ENCODE measurements around the gene P3H1.

Gene P3H1

DNA sequence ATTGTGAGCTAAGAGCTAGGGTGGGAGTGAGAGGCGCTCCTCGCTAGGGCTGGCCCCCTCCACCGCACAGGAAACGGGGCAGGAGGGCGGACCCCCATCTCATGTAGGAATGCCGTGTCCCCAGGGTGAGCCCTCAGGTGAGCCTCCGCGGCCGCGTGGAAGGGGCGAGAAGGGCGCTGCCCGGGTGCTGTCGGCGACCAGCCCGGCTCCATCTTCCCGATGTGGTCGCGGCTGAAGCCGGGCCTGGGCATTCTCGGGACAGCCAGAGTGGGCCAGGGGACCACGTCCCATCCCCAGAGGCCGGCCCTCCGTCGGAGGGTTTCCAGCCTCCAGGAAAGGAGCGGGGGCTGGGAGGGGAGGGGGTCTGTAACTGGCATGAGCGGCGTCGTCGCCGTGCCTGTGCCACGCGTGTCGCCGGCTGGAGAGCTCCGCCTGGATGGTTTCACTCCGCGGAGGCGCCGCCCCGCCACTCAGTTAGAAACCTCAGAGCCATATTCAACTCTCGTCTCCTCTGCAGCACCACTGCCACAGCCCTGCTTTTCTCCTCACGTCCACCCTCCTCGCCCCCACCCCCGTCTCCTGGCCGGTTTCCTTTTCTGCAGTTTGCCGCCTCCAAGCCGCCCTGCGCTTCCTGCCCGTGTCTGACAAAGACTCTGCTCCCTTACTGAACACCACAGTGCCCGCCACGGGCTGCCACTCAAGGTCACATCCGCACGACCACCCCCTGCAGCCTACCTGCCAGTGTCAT lies 18.3 kb upstream of the P3H1 start, which contains the start of gene TMEM269:
Gene TMEM269, plus strand, starts transcription at position 46 of the 748 bp plus-strand sequence. CDS start 4,903 bp downstream, outside the sequence.
- in situ Hi-C loops (cut with MboI; ENCODE audit: low sequenced_read_pairs, unreplicated experiment): loop anchor here (10.0 kb wide), 2 partner anchors 130 to 290 kb away; no protein-coding TSS in a partner anchor
- TF ChIP-seq, protein P1, sequence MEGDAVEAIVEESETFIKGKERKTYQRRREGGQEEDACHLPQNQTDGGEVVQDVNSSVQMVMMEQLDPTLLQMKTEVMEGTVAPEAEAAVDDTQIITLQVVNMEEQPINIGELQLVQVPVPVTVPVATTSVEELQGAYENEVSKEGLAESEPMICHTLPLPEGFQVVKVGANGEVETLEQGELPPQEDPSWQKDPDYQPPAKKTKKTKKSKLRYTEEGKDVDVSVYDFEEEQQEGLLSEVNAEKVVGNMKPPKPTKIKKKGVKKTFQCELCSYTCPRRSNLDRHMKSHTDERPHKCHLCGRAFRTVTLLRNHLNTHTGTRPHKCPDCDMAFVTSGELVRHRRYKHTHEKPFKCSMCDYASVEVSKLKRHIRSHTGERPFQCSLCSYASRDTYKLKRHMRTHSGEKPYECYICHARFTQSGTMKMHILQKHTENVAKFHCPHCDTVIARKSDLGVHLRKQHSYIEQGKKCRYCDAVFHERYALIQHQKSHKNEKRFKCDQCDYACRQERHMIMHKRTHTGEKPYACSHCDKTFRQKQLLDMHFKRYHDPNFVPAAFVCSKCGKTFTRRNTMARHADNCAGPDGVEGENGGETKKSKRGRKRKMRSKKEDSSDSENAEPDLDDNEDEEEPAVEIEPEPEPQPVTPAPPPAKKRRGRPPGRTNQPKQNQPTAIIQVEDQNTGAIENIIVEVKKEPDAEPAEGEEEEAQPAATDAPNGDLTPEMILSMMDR (IDR thresholded peaks at IDR 0.05; ENCODE audit: borderline replicate concordance, control extremely low read depth, extremely low read depth, insufficient read depth, missing control alignments): no peak
- DNase-seq (ENCODE audit: low spot score): peak; percentile 72

GRCh38 chr1:42784547-42784945 lies 17.7 kb upstream of the P3H1 start:
- TF ChIP-seq, protein P1 (IDR thresholded peaks at IDR 0.05; ENCODE audit: borderline replicate concordance, control extremely low read depth, extremely low read depth, insufficient read depth, missing control alignments): no peak
- no peak for DNase-seq (ENCODE audit: low spot score)
- in situ Hi-C loops (cut with MboI; ENCODE audit: low sequenced_read_pairs, unreplicated experiment): loop anchor here (10.0 kb wide), 2 partner anchors 130 to 290 kb away; no protein-coding TSS in a partner anchor

- DNase-seq (ENCODE audit: low spot score): no peak
- TF ChIP-seq, protein P1 (IDR thresholded peaks at IDR 0.05; ENCODE audit: borderline replicate concordance, control extremely low read depth, extremely low read depth, insufficient read depth, missing control alignments): no peak
- in situ Hi-C loops (cut with MboI; ENCODE audit: low sequenced_read_pairs, unreplicated experiment): loop anchor here (10.0 kb wide), 2 partner anchors 132 to 292 kb away; no protein-coding TSS in a partner anchor
These were observed 16.3 kb upstream of the P3H1 start for GRCh38 chr1:42783092-42783491.

DNA sequence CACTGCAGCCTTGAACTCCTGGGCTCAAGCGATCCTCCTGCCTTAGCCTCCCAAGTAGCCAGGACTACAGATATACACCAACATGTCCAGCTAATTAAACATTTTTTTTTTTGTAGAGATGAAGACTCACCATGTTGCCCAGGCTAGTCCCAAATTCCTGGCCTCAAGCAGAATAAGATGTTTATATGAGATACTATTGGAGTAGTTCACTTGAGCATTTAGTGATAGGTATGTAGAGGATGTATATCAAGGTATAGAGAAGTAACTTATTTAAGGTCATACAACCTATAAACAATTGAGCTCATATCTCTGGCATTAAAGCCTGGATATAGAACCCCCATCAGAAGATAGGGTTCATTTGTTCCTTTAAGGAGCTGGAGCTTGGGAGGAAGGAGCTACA lies 13.3 kb upstream of the P3H1 start:
- no peak for DNase-seq (ENCODE audit: low spot score)
- in situ Hi-C loops (cut with MboI; ENCODE audit: low sequenced_read_pairs, unreplicated experiment): loop anchor here (10.0 kb wide), 2 partner anchors 135 to 295 kb away; no protein-coding TSS in a partner anchor
- TF ChIP-seq, protein P1 (IDR thresholded peaks at IDR 0.05; ENCODE audit: borderline replicate concordance, control extremely low read depth, extremely low read depth, insufficient read depth, missing control alignments): no peak

GRCh38 chr1:42779725-42780124 lies 12.9 kb upstream of the P3H1 start:
- TF ChIP-seq, protein P1 (IDR thresholded peaks at IDR 0.05; ENCODE audit: borderline replicate concordance, control extremely low read depth, extremely low read depth, insufficient read depth, missing control alignments): no peak
- peak; percentile 54 for DNase-seq (ENCODE audit: low spot score)
- in situ Hi-C loops (cut with MboI; ENCODE audit: low sequenced_read_pairs, unreplicated experiment): loop anchor here (10.0 kb wide), 2 partner anchors 135 to 295 kb away; no protein-coding TSS in a partner anchor

DNA sequence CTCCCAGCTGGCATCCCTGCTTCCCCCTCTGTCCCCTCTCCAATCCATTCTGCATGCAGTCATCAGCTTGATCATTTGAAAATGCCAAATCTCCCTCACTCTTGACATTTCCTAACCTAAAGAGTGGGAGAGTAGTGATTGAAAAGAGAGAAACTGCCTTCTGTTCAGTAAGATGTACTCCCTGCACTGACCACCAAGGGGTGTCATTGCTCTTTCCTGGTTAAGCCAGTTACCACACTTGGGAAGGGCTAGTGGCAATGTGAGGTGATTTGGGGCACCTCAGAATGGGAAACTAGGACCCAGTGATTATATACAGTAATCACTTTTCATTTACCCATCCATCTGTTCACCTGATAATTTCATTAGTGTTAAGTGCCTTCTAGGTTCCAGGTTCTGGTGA lies 11.0 kb upstream of the P3H1 start:
- TF ChIP-seq, protein P1 (IDR thresholded peaks at IDR 0.05; ENCODE audit: borderline replicate concordance, control extremely low read depth, extremely low read depth, insufficient read depth, missing control alignments): peak; percentile 46
- DNase-seq (ENCODE audit: low spot score): peak; percentile 63

More for the DNA sequence above, 11.0 kb upstream of the P3H1 start:
- in situ Hi-C loops (cut with MboI; ENCODE audit: low sequenced_read_pairs, unreplicated experiment): no loop called here

Data from GM13976 (cell line).